ENCODE data around the gene ABLIM2.

GRCh38 chr4:8008391-8008790 lies 150.2 kb downstream of the ABLIM2 start:
- TF ChIP-seq, protein P1, sequence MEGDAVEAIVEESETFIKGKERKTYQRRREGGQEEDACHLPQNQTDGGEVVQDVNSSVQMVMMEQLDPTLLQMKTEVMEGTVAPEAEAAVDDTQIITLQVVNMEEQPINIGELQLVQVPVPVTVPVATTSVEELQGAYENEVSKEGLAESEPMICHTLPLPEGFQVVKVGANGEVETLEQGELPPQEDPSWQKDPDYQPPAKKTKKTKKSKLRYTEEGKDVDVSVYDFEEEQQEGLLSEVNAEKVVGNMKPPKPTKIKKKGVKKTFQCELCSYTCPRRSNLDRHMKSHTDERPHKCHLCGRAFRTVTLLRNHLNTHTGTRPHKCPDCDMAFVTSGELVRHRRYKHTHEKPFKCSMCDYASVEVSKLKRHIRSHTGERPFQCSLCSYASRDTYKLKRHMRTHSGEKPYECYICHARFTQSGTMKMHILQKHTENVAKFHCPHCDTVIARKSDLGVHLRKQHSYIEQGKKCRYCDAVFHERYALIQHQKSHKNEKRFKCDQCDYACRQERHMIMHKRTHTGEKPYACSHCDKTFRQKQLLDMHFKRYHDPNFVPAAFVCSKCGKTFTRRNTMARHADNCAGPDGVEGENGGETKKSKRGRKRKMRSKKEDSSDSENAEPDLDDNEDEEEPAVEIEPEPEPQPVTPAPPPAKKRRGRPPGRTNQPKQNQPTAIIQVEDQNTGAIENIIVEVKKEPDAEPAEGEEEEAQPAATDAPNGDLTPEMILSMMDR (conservative IDR thresholded peaks at IDR 0.05 in 1 of 2, IDR thresholded peaks at IDR 0.05 in 1 of 2; ENCODE audit: extremely low read depth in 1 of 2, insufficient read depth in 1 of 2, low read depth in 1 of 2, low read length in 2 of 2): no peak
- TF ChIP-seq EZH2 (IDR thresholded peaks at IDR 0.05; ENCODE audit: borderline replicate concordance, low read length): no peak

All from mammary epithelial cell (primary cell).